CD14-positive monocyte (primary cell): ENCODE measurements around the gene LIN7A. TPM values are rescaled to one million over a fixed set of nuclear protein-coding genes. Genes with fewer than 3 reads are reported as not detected.

Experiments used
- DNase-seq, 3 donors: peaks; one replicate each; pipeline ENCODE4 v3.0.0-alpha.2; 2011 to 2022
- H2AFZ ChIP-seq: 2 replicates; pipeline ENCODE4 v1.6.0; 2012; ENCODE audit warnings: mild to moderate bottlenecking, low read depth, low read length, inconsistent platforms; ENCODE audit not compliant: insufficient read depth, poor library complexity, severe bottlenecking
- H3K27ac ChIP-seq, 2 donors: 1 replicate in 1 of 2; 2 replicates in 1 of 2; pipeline ENCODE4 v1.5.1; 2012 to 2013; ENCODE audit warnings: low read length in 2 of 2, control low read depth in 1 of 2, inconsistent platforms in 1 of 2, low read depth in 1 of 2, mild to moderate bottlenecking in 1 of 2
- H3K27me3 ChIP-seq, 2 donors: one replicate each; pipeline versions ENCODE4 v1.6.0 to v1.6.1; 2011 to 2013; ENCODE audit warnings: low read length in 2 of 2; ENCODE audit not compliant: control insufficient read depth in 2 of 2, insufficient read depth in 2 of 2
- H3K36me3 ChIP-seq, 2 donors: replicated peaks in 1 of 2; 1 replicate in 1 of 2; 2 replicates in 1 of 2; pipeline versions ENCODE4 v1.5.1 to v1.6.1; 2012 to 2013; ENCODE audit warnings: low read length in 2 of 2, control low read depth in 1 of 2, inconsistent platforms in 1 of 2, mild to moderate bottlenecking in 1 of 2; ENCODE audit not compliant: insufficient read depth in 2 of 2, control insufficient read depth in 1 of 2
- H3K4me1 ChIP-seq, 2 donors: 1 replicate in 1 of 2; 2 replicates in 1 of 2; pipeline versions ENCODE4 v1.5.1 to v1.6.1; 2012 to 2013; ENCODE audit warnings: low read length in 2 of 2, control low read depth in 1 of 2, inconsistent platforms in 1 of 2, mild to moderate bottlenecking in 1 of 2, moderate library complexity in 1 of 2; ENCODE audit not compliant: insufficient read depth in 2 of 2, control insufficient read depth in 1 of 2
- H3K4me2 ChIP-seq: replicated peaks from 2 replicates; pipeline ENCODE3; 2012; ENCODE audit warnings: low read length, moderate library complexity, mild to moderate bottlenecking; ENCODE audit not compliant: poor library complexity, severe bottlenecking; ENCODE audit errors: extremely low read depth
- H3K4me3 ChIP-seq, 3 experiments: fragments of 200-600 bp in 1 of 3; sonication (generic) in 1 of 3; replicated peaks in 1 of 3; 1 replicate in 2 of 3; 2 replicates in 1 of 3; pipeline ENCODE4 v1.5.1; 2011 to 2013; ENCODE audit warnings: low read length in 3 of 3, mild to moderate bottlenecking in 3 of 3, control low read depth in 2 of 3, low read depth in 2 of 3, inconsistent platforms in 1 of 3, moderate library complexity in 1 of 3
- H3K79me2 ChIP-seq: 2 replicates; pipeline ENCODE4 v1.6.0; 2012; ENCODE audit warnings: mild to moderate bottlenecking, control low read depth, inconsistent platforms, low read length, moderate library complexity; ENCODE audit not compliant: insufficient read depth
- H3K9ac ChIP-seq: 2 replicates; pipeline ENCODE4 v1.6.0; 2017; ENCODE audit warnings: low read length, mild to moderate bottlenecking; ENCODE audit not compliant: insufficient read depth, poor library complexity, severe bottlenecking
- H3K9me3 ChIP-seq, 2 donors: replicated peaks in 1 of 2; 1 replicate in 1 of 2; 2 replicates in 1 of 2; pipeline versions ENCODE4 v1.5.1 to v1.6.1; 2012 to 2013; ENCODE audit warnings: low read length in 2 of 2, control low read depth in 1 of 2; ENCODE audit not compliant: control insufficient read depth in 1 of 2, insufficient read depth in 1 of 2
- H4K20me1 ChIP-seq: 2 replicates; pipeline ENCODE4 v1.6.0; 2012; ENCODE audit warnings: mild to moderate bottlenecking, low read length, control low read depth, moderate library complexity; ENCODE audit not compliant: insufficient read depth
- H3K27ac Mint-ChIP-seq, 7 donors: one replicate each; pipeline ENCODE4 v1.8.0; 2020; ENCODE audit warnings: mild to moderate bottlenecking in 7 of 7, mixed read lengths in 7 of 7, moderate library complexity in 6 of 7, inconsistent platforms in 2 of 7
- H3K27me3 Mint-ChIP-seq, 3 donors: one replicate each; pipeline ENCODE4 v1.8.0; 2021 to 2022; ENCODE audit warnings: low read depth in 3 of 3, mild to moderate bottlenecking in 3 of 3, mixed read lengths in 3 of 3, moderate library complexity in 3 of 3, inconsistent platforms in 1 of 3
- H3K36me3 Mint-ChIP-seq, 2 donors: one replicate each; pipeline ENCODE4 v1.8.0; 2020; ENCODE audit warnings: mixed read lengths in 2 of 2, inconsistent platforms in 1 of 2, mild to moderate bottlenecking in 1 of 2
- H3K4me1 Mint-ChIP-seq: one replicate; pipeline ENCODE4 v1.8.0; 2020; ENCODE audit warnings: mild to moderate bottlenecking, mixed read lengths
- H3K4me3 Mint-ChIP-seq, 2 donors: one replicate each; pipeline ENCODE4 v1.8.0; 2020; ENCODE audit warnings: mild to moderate bottlenecking in 2 of 2, mixed read lengths in 2 of 2, moderate library complexity in 1 of 2
- H3K9me3 Mint-ChIP-seq, 7 donors: one replicate each; pipeline ENCODE4 v1.8.0; 2020 to 2022; ENCODE audit warnings: mixed read lengths in 7 of 7, mild to moderate bottlenecking in 6 of 7, moderate library complexity in 6 of 7, inconsistent platforms in 2 of 7
- CTCF ChIP-seq: fragments of 200-600 bp; IDR thresholded peaks from one replicate; pipeline ENCODE4 v1.8.0; 2022; ENCODE audit warnings: antibody characterized with exemption, mild to moderate bottlenecking
- WGBS: methylation state at CpG from one replicate; pipeline ENCODE4 v1.1.5; 2013; ENCODE audit warnings: missing lambda C conversion rate; ENCODE audit not compliant: insufficient coverage; 5-methylcytosine and 5-hydroxymethylcytosine counted together
- intact Hi-C, 2 donors: fragments of 100-400 bp; cut with micrococcal nuclease; formaldehyde crosslinking; loops; one replicate each; pipeline versions ENCODE4 v1.15.0 to v1.15.1; 2023
- polyA plus RNA-seq, 3 donors: library from polyadenylated mRNA; depleted of rRNA in 1 of 3; unstranded in 2 of 3; stranded (reverse) in 1 of 3; fragments of 300-500 nt in 2 of 3; fragments of >200 nt in 1 of 3; fragmentation: Illumina TruSeq in 2 of 3; gene quantifications; 1 replicate in 2 of 3; 2 replicates in 1 of 3; pipeline ENCODE4 v1.2.3, GENCODE V29; 2012 to 2021

The LIN7A gene
- polyA plus RNA-seq, 3 donors: 8.0 to 16.6 (median 15.2) TPM

- no peak for DNase-seq
- Histone ChIP-seq H3K4me2 (no peak overlapping the region), H3K4me3 (no peak overlapping the region), H3K79me2 (no peaks in the 10 kb centered on the region), H3K9ac (no peak overlapping the region), H3K4me1 (no peaks in the 10 kb centered on the region), H4K20me1 (no peaks in the 10 kb centered on the region), H3K9me3 (no peaks in the 10 kb centered on the region), H3K27me3 (peaks cover 0 to 4% of the 10 kb centered on the region in 2 donors), H3K36me3 (no peaks in the 10 kb centered on the region), H2AFZ (no peak overlapping the region), H3K27ac (no peak overlapping the region)
- intact Hi-C loops: no loop called here
- no peak overlapping the region for H3K4me3 Mint-ChIP-seq
- TF ChIP-seq CTCF: no peak
- H3K36me3 Mint-ChIP-seq: no peaks in the 10 kb centered on the region
- H3K27me3 Mint-ChIP-seq: peaks cover 0 to 10% (median 7%) of the 10 kb centered on the region in 3 donors
- H3K27ac Mint-ChIP-seq: no peak overlapping the region
- H3K4me1 Mint-ChIP-seq: no peaks in the 10 kb centered on the region
- peaks cover 0 to 4% (median 0%) of the 10 kb centered on the region in 7 donors for H3K9me3 Mint-ChIP-seq
Measured at GRCh38 chr12:80752464-80752863, 185.3 kb downstream of the LIN7A start.

- H3K4me1 Mint-ChIP-seq: no peaks in the 10 kb centered on the region
- Histone ChIP-seq H3K27ac (no peak overlapping the region), H3K4me2 (no peak overlapping the region), H2AFZ (no peak overlapping the region), H3K27me3 (no peaks in the 10 kb centered on the region), H3K36me3 (no peaks in the 10 kb centered on the region), H4K20me1 (no peaks in the 10 kb centered on the region), H3K4me1 (no peaks in the 10 kb centered on the region), H3K4me3 (no peak overlapping the region), H3K9ac (no peak overlapping the region), H3K79me2 (no peaks in the 10 kb centered on the region), H3K9me3 (no peaks in the 10 kb centered on the region)
- no peaks in the 10 kb centered on the region for H3K36me3 Mint-ChIP-seq
- H3K9me3 Mint-ChIP-seq: peaks cover 0 to 4% (median 0%) of the 10 kb centered on the region in 7 donors
- intact Hi-C loops: no loop called here
- no peak for DNase-seq
- peaks cover 0 to 7% (median 2%) of the 10 kb centered on the region in 3 donors for H3K27me3 Mint-ChIP-seq
- no peak overlapping the region for H3K4me3 Mint-ChIP-seq
- H3K27ac Mint-ChIP-seq: no peak overlapping the region
- no CpG with 5 or more reads among the region's 2 CpGs for WGBS
- TF ChIP-seq CTCF: no peak
Measured at GRCh38 chr12:80749456-80749855, 188.3 kb downstream of the LIN7A start.
